ENCODE measurements around the gene OLIG2.

Gene OLIG2

GRCh38 chr21:33033961-33034413 is 8.3 kb downstream of the OLIG2 start:
- DNase-seq, result no peak

- no peak for DNase-seq
These were observed 9.4 kb downstream of the OLIG2 start for GRCh38 chr21:33035147-33035546.

GRCh38 chr21:33036430-33037162 is 10.9 kb downstream of the OLIG2 start:
- DNase-seq, result peak; percentile 50

GRCh38 chr21:33037501-33037900 is 11.8 kb downstream of the OLIG2 start:
- no peak for DNase-seq

GRCh38 chr21:33039536-33039935 is 13.8 kb downstream of the OLIG2 start:
- DNase-seq, result no peak

- no peak for DNase-seq
These were observed 14.5 kb downstream of the OLIG2 start for GRCh38 chr21:33040215-33040614.

GRCh38 chr21:33041981-33042380 is 16.2 kb downstream of the OLIG2 start:
- DNase-seq, result no peak

GRCh38 chr21:33042812-33043211 is 17.1 kb downstream of the OLIG2 start:
- DNase-seq, result peak; percentile 73

- no peak for DNase-seq
These were observed 20.7 kb downstream of the OLIG2 start for GRCh38 chr21:33046455-33046854.

GRCh38 chr21:33047231-33047630 is 21.5 kb downstream of the OLIG2 start:
- no peak for DNase-seq

GRCh38 chr21:33051925-33052324 is 26.2 kb downstream of the OLIG2 start:
- DNase-seq, result no peak

GRCh38 chr21:33053951-33054350 is 28.2 kb downstream of the OLIG2 start:
- no peak for DNase-seq

- DNase-seq, result no peak
These were observed 30.3 kb downstream of the OLIG2 start for GRCh38 chr21:33055991-33056390.

GRCh38 chr21:33057385-33057940 is 31.7 kb downstream of the OLIG2 start:
- DNase-seq, result no peak

- no peak for DNase-seq
These were observed 32.8 kb downstream of the OLIG2 start for GRCh38 chr21:33058527-33058926.

GRCh38 chr21:33058957-33059356 is 33.2 kb downstream of the OLIG2 start:
- no peak for DNase-seq

GRCh38 chr21:33059380-33059841 is 33.7 kb downstream of the OLIG2 start:
- no peak for DNase-seq

- no peak for DNase-seq
These were observed 35.5 kb downstream of the OLIG2 start for GRCh38 chr21:33061233-33061632.

GRCh38 chr21:33063375-33063883 is 37.7 kb downstream of the OLIG2 start:
- DNase-seq, result no peak

- DNase-seq, result no peak
These were observed 38.3 kb downstream of the OLIG2 start for GRCh38 chr21:33063907-33064622.

GRCh38 chr21:33064623-33065390 is 39.1 kb downstream of the OLIG2 start:
- no peak for DNase-seq

- no peak for DNase-seq
These were observed 41.3 kb downstream of the OLIG2 start for GRCh38 chr21:33067043-33067442.

GRCh38 chr21:33067457-33067856 is 41.7 kb downstream of the OLIG2 start:
- DNase-seq, result no peak
